Esophagus squamous epithelium (tissue), 4 donors: Measurements from ENCODE around the gene FBXW7.

ENCODE experiments used
- POLR2A ChIP-seq, 4 donors: fragments of 450-650 bp; IDR thresholded peaks; one replicate each; pipeline ENCODE4 v1.6.1; 2017; ENCODE audit warnings: antibody characterized with exemption in 4 of 4, mild to moderate bottlenecking in 4 of 4, moderate library complexity in 3 of 4
- TF ChIP-seq, protein P1 (sequence below), 6 experiments: fragments of 450-650 bp in 4 of 6; fragments of 200-600 bp in 2 of 6; sonication (generic) in 2 of 6; IDR thresholded peaks; one replicate each; pipeline ENCODE4 v1.5.1; 2016 to 2019; ENCODE audit warnings: antibody characterized with exemption in 6 of 6, mild to moderate bottlenecking in 4 of 6, moderate library complexity in 4 of 6

DNA sequence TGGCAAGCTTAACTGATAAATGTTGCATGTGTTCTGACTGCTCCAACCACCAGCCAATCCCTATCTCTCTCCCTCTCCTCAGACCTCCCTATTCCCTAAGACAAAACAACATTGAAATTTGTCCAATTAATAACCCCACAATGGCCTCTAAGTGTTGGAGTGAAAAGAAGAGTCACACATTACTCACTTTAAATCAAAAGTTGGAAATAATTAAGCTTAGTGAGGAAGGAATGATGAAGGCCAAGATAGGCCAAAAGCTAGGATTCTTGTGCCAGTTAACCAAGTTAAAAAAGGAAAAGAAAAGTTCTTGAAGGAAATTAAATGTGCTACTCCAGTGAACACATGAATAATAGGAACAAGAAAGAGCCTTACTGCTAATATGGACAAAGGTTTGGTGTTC is 55.6 kb downstream of the FBXW7 start:
- TF ChIP-seq, protein P1, sequence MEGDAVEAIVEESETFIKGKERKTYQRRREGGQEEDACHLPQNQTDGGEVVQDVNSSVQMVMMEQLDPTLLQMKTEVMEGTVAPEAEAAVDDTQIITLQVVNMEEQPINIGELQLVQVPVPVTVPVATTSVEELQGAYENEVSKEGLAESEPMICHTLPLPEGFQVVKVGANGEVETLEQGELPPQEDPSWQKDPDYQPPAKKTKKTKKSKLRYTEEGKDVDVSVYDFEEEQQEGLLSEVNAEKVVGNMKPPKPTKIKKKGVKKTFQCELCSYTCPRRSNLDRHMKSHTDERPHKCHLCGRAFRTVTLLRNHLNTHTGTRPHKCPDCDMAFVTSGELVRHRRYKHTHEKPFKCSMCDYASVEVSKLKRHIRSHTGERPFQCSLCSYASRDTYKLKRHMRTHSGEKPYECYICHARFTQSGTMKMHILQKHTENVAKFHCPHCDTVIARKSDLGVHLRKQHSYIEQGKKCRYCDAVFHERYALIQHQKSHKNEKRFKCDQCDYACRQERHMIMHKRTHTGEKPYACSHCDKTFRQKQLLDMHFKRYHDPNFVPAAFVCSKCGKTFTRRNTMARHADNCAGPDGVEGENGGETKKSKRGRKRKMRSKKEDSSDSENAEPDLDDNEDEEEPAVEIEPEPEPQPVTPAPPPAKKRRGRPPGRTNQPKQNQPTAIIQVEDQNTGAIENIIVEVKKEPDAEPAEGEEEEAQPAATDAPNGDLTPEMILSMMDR (IDR thresholded peaks at IDR 0.05): no peak
- TF ChIP-seq POLR2A (IDR thresholded peaks at IDR 0.05): no peak
